Subcutaneous abdominal adipose tissue (tissue), 5 donors: ENCODE measurements around the gene SHB.
A peak's percentile ranks its signal among the peaks of the same experiment; 100 is the strongest.

Experiments used
- H3K27ac ChIP-seq: one replicate; pipeline ENCODE4 v1.7.0; 2013; ENCODE audit warnings: low read depth, mild to moderate bottlenecking, inconsistent platforms, low read length, moderate library complexity
- H3K27me3 ChIP-seq, 5 donors: one replicate each; pipeline ENCODE4 v1.7.0; 2013; ENCODE audit warnings: low read length in 5 of 5, inconsistent platforms in 1 of 5; ENCODE audit not compliant: control insufficient read depth in 5 of 5, insufficient read depth in 4 of 5
- H3K36me3 ChIP-seq, 5 donors: one replicate each; pipeline ENCODE4 v1.7.0; 2013; ENCODE audit warnings: low read length in 5 of 5; ENCODE audit not compliant: control insufficient read depth in 5 of 5, insufficient read depth in 5 of 5
- H3K4me1 ChIP-seq, 5 donors: one replicate each; pipeline ENCODE4 v1.7.0; 2013; ENCODE audit warnings: low read length in 5 of 5, mild to moderate bottlenecking in 3 of 5, moderate library complexity in 1 of 5; ENCODE audit not compliant: control insufficient read depth in 5 of 5, insufficient read depth in 5 of 5
- H3K4me3 ChIP-seq, 5 donors: one replicate each; pipeline ENCODE4 v1.7.0; 2013; ENCODE audit warnings: low read length in 5 of 5, low read depth in 1 of 5
- H3K9ac ChIP-seq, 5 donors: one replicate each; pipeline ENCODE4 v1.7.0; 2013; ENCODE audit warnings: low read length in 5 of 5, mild to moderate bottlenecking in 4 of 5, moderate library complexity in 3 of 5
- H3K9me3 ChIP-seq, 5 donors: one replicate each; pipeline ENCODE4 v1.7.0; 2013; ENCODE audit warnings: low read length in 5 of 5; ENCODE audit not compliant: control insufficient read depth in 5 of 5
- donor health status: healthy.
- donor health status: healthy.
- donor health status: healthy.
- donor health status: healthy.
- donor health status: healthy.

The SHB gene

GRCh38 chr9:38018241-38018957, 50.6 kb downstream of the SHB start:
- Histone ChIP-seq H3K4me3 (no peak overlapping the region), H3K36me3 (peaks cover 0 to 19% (median 11%) of the 10 kb centered on the region in 5 donors), H3K27ac (peak overlapping the region; percentile 22), H3K4me1 (peaks cover 17 to 63% (median 47%) of the 10 kb centered on the region in 5 donors), H3K27me3 (no peaks in the 10 kb centered on the region), H3K9me3 (no peaks in the 10 kb centered on the region), H3K9ac (no peak overlapping the region)

GRCh38 chr9:38017885-38018186, 51.2 kb downstream of the SHB start:
- Histone ChIP-seq H3K4me1 (peaks cover 17 to 59% (median 44%) of the 10 kb centered on the region in 5 donors), H3K4me3 (no peak overlapping the region), H3K27me3 (no peaks in the 10 kb centered on the region), H3K27ac (peak overlapping the region; percentile 22), H3K9ac (no peak overlapping the region), H3K36me3 (peaks cover 0 to 18% (median 10%) of the 10 kb centered on the region in 5 donors), H3K9me3 (no peaks in the 10 kb centered on the region)

GRCh38 chr9:38017149-38017884, 51.7 kb downstream of the SHB start:
- Histone ChIP-seq H3K27me3 (no peaks in the 10 kb centered on the region), H3K9me3 (no peaks in the 10 kb centered on the region), H3K4me3 (no peak overlapping the region), H3K4me1 (peaks cover 17 to 58% (median 42%) of the 10 kb centered on the region in 5 donors), H3K27ac (peak overlapping the region; percentile 22), H3K9ac (no peak overlapping the region), H3K36me3 (peaks cover 0 to 16% (median 14%) of the 10 kb centered on the region in 5 donors)

DNA sequence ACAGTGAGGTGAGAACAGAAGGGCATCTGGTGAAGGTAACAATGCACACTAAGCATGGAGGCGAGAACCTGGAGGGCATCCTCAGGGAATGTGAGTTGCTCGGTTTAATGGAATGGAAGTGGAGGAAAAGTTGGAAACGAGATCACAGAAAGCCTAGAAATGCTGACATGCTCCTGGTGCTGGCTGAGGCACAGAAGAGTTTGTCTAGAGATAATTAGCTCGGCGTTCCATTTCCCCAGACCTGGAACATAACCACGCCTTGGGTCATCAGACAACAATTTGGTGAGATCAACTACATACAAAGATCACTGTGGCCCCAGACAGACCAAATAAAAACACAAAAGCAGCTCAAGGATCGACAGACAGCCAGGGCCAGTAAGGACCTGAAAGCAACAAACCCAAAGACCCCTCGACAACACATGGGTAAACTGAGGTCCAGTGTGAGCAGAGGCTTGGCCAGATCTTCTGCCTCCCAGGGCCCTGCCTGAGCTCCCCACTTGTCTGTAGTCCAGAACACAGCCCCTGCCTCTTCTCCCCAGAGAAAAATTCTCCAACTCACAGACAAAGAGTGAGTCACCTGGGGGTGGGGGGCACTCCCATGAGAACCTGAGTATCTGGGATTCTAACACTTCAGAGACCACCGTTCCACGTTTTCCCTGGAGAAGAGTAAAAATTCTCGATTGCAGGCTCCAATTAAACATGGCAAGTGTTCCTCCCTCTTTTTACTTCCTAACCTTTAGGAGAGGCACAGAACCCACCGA, 52.5 kb downstream of the SHB start:
- H3K4me1 ChIP-seq = peaks cover 17 to 58% (median 42%) of the 10 kb centered on the region in 5 donors
- no peaks in the 10 kb centered on the region for H3K9me3 ChIP-seq
- peaks cover 0 to 17% (median 13%) of the 10 kb centered on the region in 5 donors for H3K36me3 ChIP-seq
- H3K27ac ChIP-seq = no peak overlapping the region
- H3K9ac ChIP-seq = peak overlapping the region in 1 of 5 donors; percentile 26
- H3K27me3 ChIP-seq = no peaks in the 10 kb centered on the region
- H3K4me3 ChIP-seq = no peak overlapping the region

GRCh38 chr9:38015906-38016305, 53.1 kb downstream of the SHB start:
- H3K4me1 ChIP-seq = peaks cover 17 to 58% (median 42%) of the 10 kb centered on the region in 5 donors

DNA sequence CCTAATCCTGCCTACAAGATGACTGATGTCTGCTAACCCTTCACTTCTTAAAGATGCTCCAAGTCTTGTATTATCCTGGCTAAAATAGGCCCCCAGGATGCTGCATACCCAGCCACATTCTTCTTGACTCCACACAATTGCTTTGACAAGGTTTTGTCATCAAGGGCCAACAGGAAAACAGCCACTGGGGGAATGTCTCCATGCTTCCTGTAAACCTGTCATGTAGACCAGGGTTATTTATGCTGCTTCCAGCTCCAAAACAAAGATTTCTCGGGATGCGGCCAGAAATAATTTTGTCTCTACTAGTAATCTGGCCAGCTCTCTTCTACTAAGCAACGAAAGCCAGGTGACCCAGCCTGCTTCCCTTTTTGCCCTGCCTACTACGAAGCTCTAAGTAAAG, 53.8 kb downstream of the SHB start:
- Histone ChIP-seq H3K36me3 (peaks cover 0 to 17% (median 13%) of the 10 kb centered on the region in 5 donors), H3K9me3 (no peaks in the 10 kb centered on the region), H3K4me3 (no peak overlapping the region), H3K27ac (no peak overlapping the region), H3K9ac (no peak overlapping the region), H3K27me3 (no peaks in the 10 kb centered on the region), H3K4me1 (peaks cover 17 to 54% (median 41%) of the 10 kb centered on the region in 5 donors)

More at GRCh38 chr9:38015906-38016305, 53.1 kb downstream of the SHB start:
- Histone ChIP-seq H3K4me3 (no peak overlapping the region), H3K27ac (no peak overlapping the region), H3K9ac (peak overlapping the region in 1 of 5 donors; percentile 26), H3K27me3 (no peaks in the 10 kb centered on the region), H3K36me3 (peaks cover 0 to 17% (median 13%) of the 10 kb centered on the region in 5 donors), H3K9me3 (no peaks in the 10 kb centered on the region)

DNA sequence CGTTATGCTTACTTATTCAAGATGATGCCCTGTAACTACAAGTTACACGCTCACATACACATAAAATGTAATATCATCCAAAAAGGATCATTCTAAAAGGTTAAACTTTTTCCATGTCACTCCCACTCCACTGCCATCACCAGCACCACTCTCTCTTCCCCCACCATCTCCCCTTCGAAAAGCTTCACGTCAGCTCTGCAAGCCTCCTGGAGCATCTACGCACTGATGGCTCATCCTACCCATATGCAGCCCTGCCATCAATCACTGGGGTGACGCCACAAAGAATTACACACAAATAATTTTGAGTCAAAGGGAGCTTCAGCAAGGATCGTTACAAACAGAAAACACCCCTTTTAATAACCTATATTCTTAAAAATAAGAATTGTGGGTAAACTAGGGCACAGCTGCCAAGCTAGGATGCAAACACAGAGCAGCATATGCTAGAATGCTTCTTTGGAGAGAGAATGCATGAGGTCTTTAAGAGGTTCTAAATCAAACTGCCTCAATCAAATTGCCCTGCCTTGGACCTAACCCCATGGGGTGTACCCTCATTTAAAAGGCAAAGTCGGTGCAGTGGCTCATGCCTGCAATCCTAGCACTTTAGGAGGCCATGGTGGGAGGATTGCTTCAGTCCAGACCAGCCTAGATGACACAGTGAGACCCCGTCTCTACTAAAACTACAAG, 56.1 kb downstream of the SHB start:
- Histone ChIP-seq H3K9me3 (no peaks in the 10 kb centered on the region), H3K9ac (no peak overlapping the region), H3K27ac (no peak overlapping the region), H3K4me1 (peaks cover 9 to 47% (median 32%) of the 10 kb centered on the region in 5 donors), H3K4me3 (no peak overlapping the region), H3K27me3 (no peaks in the 10 kb centered on the region), H3K36me3 (peaks cover 0 to 17% (median 13%) of the 10 kb centered on the region in 5 donors)

- Histone ChIP-seq H3K9me3 (no peaks in the 10 kb centered on the region), H3K4me3 (no peak overlapping the region), H3K4me1 (peaks cover 6 to 46% (median 24%) of the 10 kb centered on the region in 5 donors), H3K9ac (no peak overlapping the region), H3K27me3 (no peaks in the 10 kb centered on the region), H3K27ac (no peak overlapping the region), H3K36me3 (peaks cover 0 to 17% (median 13%) of the 10 kb centered on the region in 5 donors)
Measured at GRCh38 chr9:38011991-38012390, 57.0 kb downstream of the SHB start.

GRCh38 chr9:38010918-38011704, 57.9 kb downstream of the SHB start:
- Histone ChIP-seq H3K27ac (no peak overlapping the region), H3K4me3 (no peak overlapping the region), H3K4me1 (peaks cover 3 to 46% (median 16%) of the 10 kb centered on the region in 5 donors), H3K36me3 (peaks cover 0 to 17% (median 13%) of the 10 kb centered on the region in 5 donors), H3K9ac (no peak overlapping the region), H3K9me3 (no peaks in the 10 kb centered on the region), H3K27me3 (no peaks in the 10 kb centered on the region)
